Liver (tissue), 4 donors: Measurements from ENCODE around the gene RSPH6A. TPM values are rescaled to one million over a fixed set of nuclear protein-coding genes. Genes with fewer than 3 reads are reported as not detected.

Experiments
- polyA plus RNA-seq, 2 donors: library from polyadenylated mRNA; stranded (reverse) in 1 of 2; unstranded in 1 of 2; fragments of 200-250 nt in 1 of 2; fragments of >200 nt in 1 of 2; fragmentation: Nextera tagmentation in 1 of 2; extraction: Ambion mirVana in 1 of 2; gene quantifications; one replicate each; pipeline versions ENCODE4 v1.2.1 to v1.2.3, GENCODE V29; 2013 to 2015
- total RNA-seq, 2 donors: library from RNA; depleted of rRNA; stranded (reverse); fragments of >200 nt; gene quantifications; one replicate each; pipeline ENCODE4 v1.2.3, GENCODE V29; 2014
- donor health status: healthy.
- donor health status: healthy.
- donor health status: healthy.

RSPH6A gene
- total and polyA plus RNA-seq, 4 donors, result 0.08 TPM; not detected in 3

Other genes with a start within 250 kb of the RSPH6A start
- 1 to 10 TPM; 3.8 to 6.7 TPM for gene OPA3, start 230.5 kb downstream of the RSPH6A start, total RNA-seq
- gene OPA3, start 230.5 kb downstream of the RSPH6A start, polyA plus RNA-seq, result 1 to 10 TPM; 5.8 to 9.4 TPM
- gene GPR4, start 213.1 kb downstream of the RSPH6A start, total RNA-seq, result under 1 TPM; 0.37 to 0.84 TPM
- 1 to 10 TPM; 1.1 to 1.9 TPM for gene GPR4, start 213.1 kb downstream of the RSPH6A start, polyA plus RNA-seq
- gene EML2, start 175.9 kb downstream of the RSPH6A start, total RNA-seq, result 1 to 10 TPM; 8.5 to 9.5 TPM
- 10 to 100 TPM in 1 of 2 donors, 1 to 10 TPM in 1; 1.1 to 10.4 TPM for gene EML2, start 175.9 kb downstream of the RSPH6A start, polyA plus RNA-seq
- gene GIPR, start 147.1 kb downstream of the RSPH6A start, total RNA-seq, result under 1 TPM; 0.05 to 0.50 TPM
- gene GIPR, start 147.1 kb downstream of the RSPH6A start, polyA plus RNA-seq, result under 1 TPM; 0.06 to 0.08 TPM
- gene SNRPD2, start 123.4 kb downstream of the RSPH6A start, total RNA-seq, result 10 to 100 TPM; 38.6 to 71.9 TPM
- 100 to 1,000 TPM; 109 to 175 TPM for gene SNRPD2, start 123.4 kb downstream of the RSPH6A start, polyA plus RNA-seq
- gene QPCTL, start 122.6 kb downstream of the RSPH6A start, total RNA-seq, result 1 to 10 TPM; 3.7 to 6.1 TPM
- gene QPCTL, start 122.6 kb downstream of the RSPH6A start, polyA plus RNA-seq, result 1 to 10 TPM; 2.9 to 4.5 TPM
- gene FBXO46, start 84.4 kb downstream of the RSPH6A start, total RNA-seq, result 1 to 10 TPM; 2.9 to 4.2 TPM
- 1 to 10 TPM; 1.2 to 4.5 TPM for gene FBXO46, start 84.4 kb downstream of the RSPH6A start, polyA plus RNA-seq
- not detected for gene MEIOSIN, start 81.9 kb downstream of the RSPH6A start, total RNA-seq
- not detected for gene MEIOSIN, start 81.9 kb downstream of the RSPH6A start, polyA plus RNA-seq
- 1 to 10 TPM; 2.7 to 5.0 TPM for gene SIX5, start 46.1 kb downstream of the RSPH6A start, total RNA-seq
- gene SIX5, start 46.1 kb downstream of the RSPH6A start, polyA plus RNA-seq, result 1 to 10 TPM; 3.7 to 9.9 TPM
- gene DMPK, start 32.8 kb downstream of the RSPH6A start, total RNA-seq, result 10 to 100 TPM in 1 of 2 donors, 1 to 10 TPM in 1; 6.4 to 12.5 TPM
- gene DMPK, start 32.8 kb downstream of the RSPH6A start, polyA plus RNA-seq, result 1 to 10 TPM; 1.8 to 5.9 TPM
- 10 to 100 TPM; 11.3 to 14.6 TPM for gene DMWD, start 22.5 kb downstream of the RSPH6A start, total RNA-seq
- gene DMWD, start 22.5 kb downstream of the RSPH6A start, polyA plus RNA-seq, result 1 to 10 TPM; 3.7 to 6.5 TPM
- 10 to 100 TPM; 22.2 to 26.1 TPM for gene SYMPK, start 47.8 kb upstream of the RSPH6A start, total RNA-seq
- gene SYMPK, start 47.8 kb upstream of the RSPH6A start, polyA plus RNA-seq, result 10 to 100 TPM in 1 of 2 donors, 1 to 10 TPM in 1; 5.5 to 26.0 TPM
- 10 to 100 TPM; 12.3 to 30.8 TPM for gene FOXA3, start 49.0 kb upstream of the RSPH6A start, total RNA-seq
- gene FOXA3, start 49.0 kb upstream of the RSPH6A start, polyA plus RNA-seq, result 10 to 100 TPM; 11.5 to 37.1 TPM
- 10 to 100 TPM; 16.5 to 16.8 TPM for gene IRF2BP1, start 70.8 kb upstream of the RSPH6A start, total RNA-seq
- 10 to 100 TPM in 1 of 2 donors, 1 to 10 TPM in 1; 4.9 to 16.3 TPM for gene IRF2BP1, start 70.8 kb upstream of the RSPH6A start, polyA plus RNA-seq
- gene MYPOP, start 87.3 kb upstream of the RSPH6A start, total RNA-seq, result 1 to 10 TPM in 1 of 2 donors, under 1 TPM in 1; 0.70 to 1.8 TPM
- 1 to 10 TPM in 1 of 2 donors, under 1 TPM in 1; 0.90 to 3.0 TPM for gene MYPOP, start 87.3 kb upstream of the RSPH6A start, polyA plus RNA-seq
- gene NANOS2, start 99.5 kb upstream of the RSPH6A start, total RNA-seq, result not detected
- not detected for gene NANOS2, start 99.5 kb upstream of the RSPH6A start, polyA plus RNA-seq
- gene NOVA2, start 158.6 kb upstream of the RSPH6A start, total RNA-seq, result 1 to 10 TPM in 1 of 2 donors, under 1 TPM in 1; 0.47 to 1.6 TPM
- gene NOVA2, start 158.6 kb upstream of the RSPH6A start, polyA plus RNA-seq, result under 1 TPM; 0.31 to 0.37 TPM
- gene CCDC61, start 180.2 kb upstream of the RSPH6A start, total RNA-seq, result 1 to 10 TPM; 2.6 to 3.1 TPM
- gene CCDC61, start 180.2 kb upstream of the RSPH6A start, polyA plus RNA-seq, result 1 to 10 TPM; 1.7 to 6.3 TPM
- gene PGLYRP1, start 207.7 kb upstream of the RSPH6A start, total RNA-seq, result 10 to 100 TPM in 1 of 2 donors, under 1 TPM in 1; 0.25 to 13.9 TPM
- 1 to 10 TPM in 1 of 2 donors, under 1 TPM in 1; 0.31 to 1.2 TPM for gene PGLYRP1, start 207.7 kb upstream of the RSPH6A start, polyA plus RNA-seq
- not detected for gene IGFL4, start 225.7 kb upstream of the RSPH6A start, total RNA-seq
- gene IGFL4, start 225.7 kb upstream of the RSPH6A start, polyA plus RNA-seq, result not detected